GM18498 (cell line): ENCODE data around the gene LPCAT1.
"Not testable (repeated sequence)": the region's sequence is repeated elsewhere in the genome, so short reads cannot be mapped to it uniquely, and the experiment has no call there.

Source experiments
- ATAC-seq: cut with Tn5 transposase; IDR thresholded peaks from one replicate; pipeline ENCODE4 v1.9.1; 2021; ENCODE audit warnings: mild to moderate bottlenecking, moderate library complexity; ENCODE audit not compliant: unreplicated experiment

LPCAT1 gene

GRCh38 chr5:1481266-1481958 is 42.3 kb downstream of the LPCAT1 start:
- ATAC-seq, result no peak

- no peak for ATAC-seq
Measured at GRCh38 chr5:1480806-1481205, 43.0 kb downstream of the LPCAT1 start.

- ATAC-seq, result no peak
Measured at GRCh38 chr5:1480217-1480616, 43.5 kb downstream of the LPCAT1 start.

GRCh38 chr5:1479581-1480188 is 44.1 kb downstream of the LPCAT1 start:
- no peak for ATAC-seq

GRCh38 chr5:1479066-1479465 is 44.7 kb downstream of the LPCAT1 start:
- no peak for ATAC-seq

- no peak for ATAC-seq
Measured at GRCh38 chr5:1478271-1479035, 45.3 kb downstream of the LPCAT1 start.

GRCh38 chr5:1477341-1477740 is 46.4 kb downstream of the LPCAT1 start:
- ATAC-seq, result no peak

GRCh38 chr5:1476967-1477310 is 46.8 kb downstream of the LPCAT1 start:
- ATAC-seq, result no peak

GRCh38 chr5:1476181-1476966 is 47.4 kb downstream of the LPCAT1 start:
- no peak for ATAC-seq

- not testable (repeated sequence) for ATAC-seq
Measured at GRCh38 chr5:1475544-1475900, 48.2 kb downstream of the LPCAT1 start.

- ATAC-seq, result no peak
Measured at GRCh38 chr5:1474866-1475543, 48.8 kb downstream of the LPCAT1 start.

- no peak for ATAC-seq
Measured at GRCh38 chr5:1474183-1474839, 49.4 kb downstream of the LPCAT1 start.

- no peak for ATAC-seq
Measured at GRCh38 chr5:1473746-1474145, 50.0 kb downstream of the LPCAT1 start.

GRCh38 chr5:1472964-1473628 is 50.7 kb downstream of the LPCAT1 start:
- ATAC-seq, result no peak

GRCh38 chr5:1471997-1472963 is 51.5 kb downstream of the LPCAT1 start:
- no peak for ATAC-seq

GRCh38 chr5:1471240-1471853 is 52.4 kb downstream of the LPCAT1 start:
- ATAC-seq, result no peak

GRCh38 chr5:1470762-1471211 is 53.0 kb downstream of the LPCAT1 start:
- ATAC-seq, result no peak
